ENCODE results near the gene CDC26. TPM values are rescaled to one million over a fixed set of nuclear protein-coding genes. Genes with fewer than 3 reads are reported as not detected.

The CDC26 gene
- total RNA-seq, 5 donors from 2014 or later (not counting 1 experiment from before 2014, with no cell fraction given) = 25.1 to 37.0 (median 34.7) TPM

DNA sequence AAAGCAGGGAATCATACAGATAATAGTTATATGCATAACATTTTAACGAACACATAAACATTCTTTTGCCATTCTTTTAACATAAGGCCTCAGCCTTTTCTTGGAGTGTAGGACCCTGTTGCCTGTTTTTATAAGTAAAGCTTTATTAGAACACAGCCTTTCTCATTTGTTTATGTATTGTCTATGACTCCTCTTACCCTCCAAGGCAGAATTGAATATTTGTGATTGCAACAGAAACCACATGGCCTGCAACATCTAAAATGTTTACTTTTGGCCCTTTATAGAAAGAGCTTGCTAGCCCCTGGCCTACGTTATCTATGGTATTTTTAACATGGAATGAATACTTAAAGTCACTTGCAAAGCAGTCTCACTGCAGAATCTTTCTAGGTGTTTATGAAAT lies 51.4 kb downstream of the CDC26 start:
- Histone ChIP-seq H3K36me3 (ENCODE audit: control insufficient read depth in 2 of 2, extremely low read depth in 1 of 2, insufficient read depth in 1 of 2, low read length in 1 of 2) (no peaks in the 10 kb centered on the region), H3K9me3 (no peaks in the 10 kb centered on the region), H3K27me3 (replicated peaks in 1 of 2; ENCODE audit: control insufficient read depth in 2 of 2, extremely low read depth in 1 of 2, insufficient read depth in 2 of 2, low read length in 1 of 2) (no peaks in the 10 kb centered on the region), H3K4me1 (ENCODE audit: control insufficient read depth in 1 of 2, extremely low read depth in 1 of 2, insufficient read depth in 2 of 2, low read length in 2 of 2) (peaks cover 22 to 23% of the 10 kb centered on the region in 2 experiments), H3K4me3 (ENCODE audit: control insufficient read depth in 1 of 2, extremely low read depth in 1 of 2, low read length in 1 of 2) (no peak overlapping the region), H3K27ac (ENCODE audit: low read length) (no peak overlapping the region)
- no peaks in the 10 kb centered on the region for H3K9me3 Mint-ChIP-seq
- no CpG with 5 or more reads among the region's 2 CpGs for WGBS (ENCODE audit: insufficient coverage)
- no peak for ATAC-seq (replicated peaks in 1 of 4)
- no peak overlapping the region for H3K27ac Mint-ChIP-seq
- ChIA-PET CTCF (interaction anchor here (0.5 to 0.6 kb wide), 3 partner anchors 126 to 180 kb away, joined by 3 to 4 read pairs (median 4); no protein-coding TSS in a partner anchor), POLR2A (interaction anchor here in 1 of 2 donors (0.5 kb wide), 1 partner anchor 126 kb away, joined by 3 read pairs; no protein-coding TSS in a partner anchor)
- peaks cover 41 to 44% (median 41%) of the 10 kb centered on the region in 3 donors for H3K4me1 Mint-ChIP-seq
- no peak overlapping the region for H3K4me3 Mint-ChIP-seq
- H3K27me3 Mint-ChIP-seq = no peaks in the 10 kb centered on the region
- no peak for DNase-seq
- peaks cover 6% of the 10 kb centered on the region for H3K36me3 Mint-ChIP-seq

DNA sequence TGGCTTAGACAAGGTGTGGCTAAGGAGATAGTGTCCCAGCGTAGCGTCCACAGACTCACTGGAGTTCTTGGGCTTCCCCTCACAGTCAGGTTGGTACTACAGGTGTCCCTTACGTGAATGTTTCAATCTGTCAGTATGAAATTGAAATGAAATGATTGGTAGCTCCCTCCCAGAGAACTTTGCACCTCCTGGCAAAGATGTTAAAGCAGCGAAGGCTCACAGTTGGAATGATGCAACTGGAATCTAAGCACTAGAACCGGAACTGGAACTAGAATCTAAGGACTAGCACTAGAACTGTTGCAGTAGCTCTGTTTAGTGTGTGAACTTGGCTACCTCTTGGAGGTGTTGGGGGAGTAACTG lies 52.9 kb downstream of the CDC26 start:
- peak in 1 of 35 experiments; percentile 11 for DNase-seq
- Histone ChIP-seq H3K4me3 (ENCODE audit: control insufficient read depth in 1 of 2, extremely low read depth in 1 of 2, low read length in 1 of 2) (peak overlapping the region in 1 of 2 donors; percentile 99), H3K27ac (ENCODE audit: low read length) (no peak overlapping the region), H3K9me3 (no peaks in the 10 kb centered on the region), H3K27me3 (replicated peaks in 1 of 2; ENCODE audit: control insufficient read depth in 2 of 2, extremely low read depth in 1 of 2, insufficient read depth in 2 of 2, low read length in 1 of 2) (no peaks in the 10 kb centered on the region), H3K36me3 (ENCODE audit: control insufficient read depth in 2 of 2, extremely low read depth in 1 of 2, insufficient read depth in 1 of 2, low read length in 1 of 2) (no peaks in the 10 kb centered on the region), H3K4me1 (ENCODE audit: control insufficient read depth in 1 of 2, extremely low read depth in 1 of 2, insufficient read depth in 2 of 2, low read length in 2 of 2) (peaks cover 22 to 23% of the 10 kb centered on the region in 2 experiments)
- no peak overlapping the region for H3K27ac Mint-ChIP-seq
- H3K36me3 Mint-ChIP-seq = peaks cover 6% of the 10 kb centered on the region
- CTCF ChIA-PET = interaction anchor here in 1 of 2 donors (0.7 to 3.6 kb wide), 2 partner anchors 52 to 67 kb away, joined by 4 to 31 read pairs; partner anchors contain the start of genes CDC26 and PRPF4
- ATAC-seq (replicated peaks in 1 of 4) = no peak
- peaks cover 44 to 46% (median 46%) of the 10 kb centered on the region in 3 donors for H3K4me1 Mint-ChIP-seq
- peak overlapping the region; percentile 88 to 98 (median 94) for H3K4me3 Mint-ChIP-seq
- no peaks in the 10 kb centered on the region for H3K9me3 Mint-ChIP-seq
- no CpG with 5 or more reads among the region's 5 CpGs for WGBS (ENCODE audit: insufficient coverage)
- H3K27me3 Mint-ChIP-seq = no peaks in the 10 kb centered on the region
- POLR2A ChIA-PET = interaction anchor here in 1 of 2 donors (0.6 kb wide), 1 partner anchor 1699 kb away, joined by 4 read pairs; no protein-coding TSS in a partner anchor

DNA sequence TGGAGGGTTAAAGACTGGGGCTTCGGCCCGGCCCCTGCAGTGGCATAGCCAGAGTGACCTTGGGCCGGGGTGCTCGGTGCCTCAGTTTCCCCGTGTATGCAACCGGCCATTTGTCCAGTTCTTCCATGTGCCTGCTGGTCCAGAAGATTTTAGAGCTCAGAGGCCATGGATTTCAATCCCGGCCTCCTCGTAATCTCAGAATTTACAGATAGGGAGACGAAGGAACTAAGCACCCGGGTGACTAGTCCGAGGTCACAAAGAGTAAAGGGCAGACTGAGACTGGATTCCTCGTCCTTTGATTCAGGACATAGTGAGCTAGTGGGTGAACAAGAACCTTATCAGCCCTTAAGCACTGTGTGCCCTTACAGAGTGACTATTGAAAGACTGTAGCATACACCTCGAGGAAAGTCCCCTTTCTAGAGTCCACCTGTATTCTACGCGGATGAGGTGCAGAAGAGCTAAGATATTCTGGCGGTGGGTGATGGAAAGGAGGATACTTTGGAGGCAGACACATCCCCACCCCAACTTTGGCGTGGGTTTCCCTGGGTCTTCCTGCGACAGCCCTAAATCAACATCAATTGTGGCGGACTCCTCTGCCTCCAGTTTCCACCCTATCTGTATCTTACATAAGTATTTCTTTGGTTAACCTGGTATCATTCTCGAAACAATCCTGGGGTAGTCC lies 53.4 kb downstream of the CDC26 start:
- Histone ChIP-seq H3K4me1 (ENCODE audit: control insufficient read depth in 1 of 2, extremely low read depth in 1 of 2, insufficient read depth in 2 of 2, low read length in 2 of 2) (peaks cover 21 to 23% of the 10 kb centered on the region in 2 experiments), H3K36me3 (ENCODE audit: control insufficient read depth in 2 of 2, extremely low read depth in 1 of 2, insufficient read depth in 1 of 2, low read length in 1 of 2) (no peaks in the 10 kb centered on the region), H3K9me3 (no peaks in the 10 kb centered on the region), H3K27me3 (replicated peaks in 1 of 2; ENCODE audit: control insufficient read depth in 2 of 2, extremely low read depth in 1 of 2, insufficient read depth in 2 of 2, low read length in 1 of 2) (no peaks in the 10 kb centered on the region), H3K27ac (ENCODE audit: low read length) (peak overlapping the region; percentile 75), H3K4me3 (ENCODE audit: control insufficient read depth in 1 of 2, extremely low read depth in 1 of 2, low read length in 1 of 2) (peak overlapping the region; percentile 95 to 99)
- H3K4me1 Mint-ChIP-seq = peaks cover 46% of the 10 kb centered on the region in 3 donors
- H3K27me3 Mint-ChIP-seq = no peaks in the 10 kb centered on the region
- H3K9me3 Mint-ChIP-seq = no peaks in the 10 kb centered on the region
- peak overlapping the region; percentile 88 to 98 (median 94) for H3K4me3 Mint-ChIP-seq
- ChIA-PET CTCF (interaction anchor here (0.5 to 3.6 kb wide), 6 partner anchors 23 to 188 kb away, joined by 3 to 31 read pairs (median 3); partner anchors contain the start of genes C9orf43 (in 1 of the 2), CDC26 (in 1 of the 2), POLE3 (in 1 of the 2) and PRPF4 (in 1 of the 2)), POLR2A (interaction anchor here in 1 of 2 donors (0.6 to 1.3 kb wide), 4 partner anchors 8 to 188 kb away, joined by 3 to 8 read pairs (median 4); partner anchors contain the start of genes C9orf43, CDC26, POLE3 and PRPF4)
- DNase-seq (peak in 3 of 35 experiments; percentile 6 to 26 (median 7)), ATAC-seq (replicated peaks in 1 of 4) (no peak)
- 5% methylated on average over 12 of the region's 20 CpGs for WGBS (ENCODE audit: insufficient coverage)
- peaks cover 6% of the 10 kb centered on the region for H3K36me3 Mint-ChIP-seq
- peak overlapping the region in 1 of 2 donors; percentile 91 for H3K27ac Mint-ChIP-seq

DNA sequence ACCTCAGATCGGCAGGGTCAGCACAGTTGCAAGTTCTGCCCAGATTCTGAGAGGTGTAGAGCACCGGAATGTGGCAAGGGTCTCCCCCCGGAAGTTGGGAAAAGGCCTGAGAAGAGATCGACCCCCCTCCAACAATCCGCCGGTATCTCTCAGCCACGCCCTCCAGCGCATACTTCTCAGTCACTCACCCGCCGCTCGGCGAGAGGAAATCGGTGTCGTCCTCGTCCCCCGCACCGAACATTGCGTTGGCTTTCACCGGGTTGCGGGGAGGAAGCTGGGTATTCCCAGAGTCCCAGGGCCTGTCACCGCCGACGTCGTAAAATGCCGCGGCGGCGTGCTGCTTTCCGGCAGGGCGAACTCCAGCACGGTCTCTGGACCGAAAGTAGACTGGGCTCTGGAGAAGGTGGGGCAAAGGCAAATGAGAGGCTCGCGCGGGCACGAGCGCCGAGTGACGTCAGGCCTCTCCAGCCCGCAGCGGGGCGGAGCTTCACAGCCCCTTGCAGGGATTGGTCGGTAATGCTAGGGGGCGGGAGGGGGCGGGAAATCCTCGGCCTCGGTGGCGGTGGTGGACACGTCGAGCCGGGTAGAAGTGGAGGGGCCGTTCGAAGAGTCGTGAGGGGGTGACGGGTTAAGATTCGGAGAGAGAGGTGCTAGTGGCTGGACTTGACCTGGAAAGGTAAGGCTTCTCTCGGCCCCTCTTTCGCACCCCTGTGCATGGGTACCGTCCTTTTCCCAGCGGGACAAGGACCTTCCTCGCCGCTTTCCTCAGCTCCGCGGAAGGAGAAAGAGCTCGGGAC lies 54.2 kb downstream of the CDC26 start, which contains the start of the genes FKBP15 and SLC31A1:
Gene FKBP15 (minus strand): TSS at position 275 of the 797 bp plus-strand sequence. CDS start 34 bp downstream, at position 241.
Gene SLC31A1 (plus strand): TSS at position 542 of the 797 bp plus-strand sequence. CDS start 34,605 bp downstream, outside the sequence.
- peak; percentile 98 to 100 (median 100) for ATAC-seq (replicated peaks in 1 of 4)
- H3K27me3 ChIP-seq (replicated peaks in 1 of 2; ENCODE audit: control insufficient read depth in 2 of 2, extremely low read depth in 1 of 2, insufficient read depth in 2 of 2, low read length in 1 of 2) = no peaks in the 10 kb centered on the region
- WGBS (ENCODE audit: insufficient coverage) = 0% methylated on average over 65 of the region's 65 CpGs

DNA sequence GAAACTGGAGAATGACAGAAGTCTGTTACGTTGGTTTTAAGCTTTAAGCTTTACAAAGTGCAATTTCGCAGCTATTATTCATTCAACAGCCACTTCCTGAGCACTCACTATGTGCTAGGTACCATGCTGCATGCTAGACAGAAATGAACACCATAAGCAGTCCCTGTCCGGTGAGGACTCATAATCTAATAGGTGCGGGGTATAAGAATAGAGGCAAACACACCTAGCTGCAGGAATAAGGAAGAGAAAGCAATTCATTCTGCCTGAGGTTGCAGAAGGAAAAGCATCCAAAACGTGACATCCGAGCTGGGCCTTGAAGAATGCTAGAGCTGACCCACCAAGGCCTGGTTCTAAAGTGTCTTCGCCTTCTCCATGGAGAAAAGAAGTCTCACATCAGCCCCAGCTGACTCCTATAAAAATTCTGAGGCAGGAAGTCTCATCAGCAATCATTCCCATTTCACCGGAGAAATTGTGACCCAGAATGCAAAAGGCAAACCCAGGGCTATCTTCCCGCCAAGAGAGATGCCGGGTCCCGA lies 54.8 kb downstream of the CDC26 start:
- ChIA-PET POLR2A (interaction anchor here (0.5 to 1.3 kb wide), 7 partner anchors 11 to 1046 kb away, joined by 3 to 8 read pairs (median 4); partner anchors contain the start of genes CDC26 (in 1 of the 2), PRPF4 (in 1 of the 2) and SLC31A2 (in 1 of the 2)), CTCF (interaction anchor here in 1 of 2 donors (0.5 to 3.6 kb wide), 5 partner anchors 54 to 190 kb away, joined by 3 to 31 read pairs (median 5); partner anchors contain the start of genes ALAD, C9orf43, CDC26 and POLE3)
- Mint-ChIP-seq H3K27me3 (no peaks in the 10 kb centered on the region), H3K27ac (peak overlapping the region; percentile 82 to 91), H3K4me1 (peaks cover 51 to 54% (median 52%) of the 10 kb centered on the region in 3 donors), H3K4me3 (peak overlapping the region; percentile 88 to 98 (median 94)), H3K36me3 (peaks cover 6% of the 10 kb centered on the region), H3K9me3 (no peaks in the 10 kb centered on the region)
- DNase-seq (peak in 2 of 35 experiments; percentile 1 to 33), ATAC-seq (replicated peaks in 1 of 4) (no peak)
- peak overlapping the region; percentile 95 to 99 for H3K4me3 ChIP-seq (ENCODE audit: control insufficient read depth in 1 of 2, extremely low read depth in 1 of 2, low read length in 1 of 2)
- no peaks in the 10 kb centered on the region for H3K9me3 ChIP-seq
- peaks cover 0 to 3% of the 10 kb centered on the region in 2 donors for H3K36me3 ChIP-seq (ENCODE audit: control insufficient read depth in 2 of 2, extremely low read depth in 1 of 2, insufficient read depth in 1 of 2, low read length in 1 of 2)
- no peaks in the 10 kb centered on the region for H3K27me3 ChIP-seq (replicated peaks in 1 of 2; ENCODE audit: control insufficient read depth in 2 of 2, extremely low read depth in 1 of 2, insufficient read depth in 2 of 2, low read length in 1 of 2)
- peaks cover 21 to 23% of the 10 kb centered on the region in 2 experiments for H3K4me1 ChIP-seq (ENCODE audit: control insufficient read depth in 1 of 2, extremely low read depth in 1 of 2, insufficient read depth in 2 of 2, low read length in 2 of 2)
- H3K27ac ChIP-seq (ENCODE audit: low read length) = peak overlapping the region; percentile 82
- WGBS (ENCODE audit: insufficient coverage) = 0% methylated on average over 5 of the region's 11 CpGs

More for the DNA sequence above, 54.2 kb downstream of the CDC26 start, which contains the start of the genes FKBP15 and SLC31A1:
- Mint-ChIP-seq H3K36me3 (peaks cover 6% of the 10 kb centered on the region), H3K27ac (peak within 1 kb of the TSS; percentile 82 to 91), H3K27me3 (no peaks in the 10 kb centered on the region), H3K4me1 (peaks cover 50 to 51% (median 50%) of the 10 kb centered on the region in 3 donors), H3K4me3 (peak within 1 kb of the TSS; percentile 88 to 98 (median 94)), H3K9me3 (no peaks in the 10 kb centered on the region)
- POLR2A ChIA-PET = interaction anchor here (0.5 to 1.3 kb wide), 10 partner anchors 9 to 1705 kb away, joined by 3 to 8 read pairs (median 4); partner anchors contain the start of genes C9orf43 (in 1 of the 2), CDC26 (in 1 of the 2), POLE3 (in 1 of the 2) and PRPF4 (in 1 of the 2)
- CTCF ChIA-PET = interaction anchor here (0.5 to 3.6 kb wide), 9 partner anchors 22 to 189 kb away, joined by 3 to 31 read pairs (median 3); partner anchors contain the start of genes ALAD (in 1 of the 2), C9orf43 (in 1 of the 2), CDC26 (in 1 of the 2) and POLE3 (in 1 of the 2)
- peak; percentile 87 to 99 (median 94) for DNase-seq
- Histone ChIP-seq H3K27ac (ENCODE audit: low read length) (peak within 1 kb of the TSS; percentile 82), H3K4me1 (ENCODE audit: control insufficient read depth in 1 of 2, extremely low read depth in 1 of 2, insufficient read depth in 2 of 2, low read length in 2 of 2) (peaks cover 21 to 23% of the 10 kb centered on the region in 2 experiments), H3K9me3 (no peaks in the 10 kb centered on the region), H3K4me3 (ENCODE audit: control insufficient read depth in 1 of 2, extremely low read depth in 1 of 2, low read length in 1 of 2) (peak within 1 kb of the TSS; percentile 95 to 99), H3K36me3 (ENCODE audit: control insufficient read depth in 2 of 2, extremely low read depth in 1 of 2, insufficient read depth in 1 of 2, low read length in 1 of 2) (peaks cover 0 to 3% of the 10 kb centered on the region in 2 donors)

All from T-cell (primary cell).